Smooth muscle cell of the brain vasculature (primary cell): ENCODE data around the gene ZNF22.

ENCODE experiments used
- DNase-seq: peaks from one replicate; pipeline ENCODE4 v3.0.0-alpha.2; 2012; ENCODE audit warnings: low read depth, low spot score

ZNF22 gene

GRCh38 chr10:44977287-44978212 is 23.2 kb upstream of the ZNF22 start:
- no peak for DNase-seq

- DNase-seq, result no peak
Measured at GRCh38 chr10:44978213-44978569, 22.5 kb upstream of the ZNF22 start.

DNA sequence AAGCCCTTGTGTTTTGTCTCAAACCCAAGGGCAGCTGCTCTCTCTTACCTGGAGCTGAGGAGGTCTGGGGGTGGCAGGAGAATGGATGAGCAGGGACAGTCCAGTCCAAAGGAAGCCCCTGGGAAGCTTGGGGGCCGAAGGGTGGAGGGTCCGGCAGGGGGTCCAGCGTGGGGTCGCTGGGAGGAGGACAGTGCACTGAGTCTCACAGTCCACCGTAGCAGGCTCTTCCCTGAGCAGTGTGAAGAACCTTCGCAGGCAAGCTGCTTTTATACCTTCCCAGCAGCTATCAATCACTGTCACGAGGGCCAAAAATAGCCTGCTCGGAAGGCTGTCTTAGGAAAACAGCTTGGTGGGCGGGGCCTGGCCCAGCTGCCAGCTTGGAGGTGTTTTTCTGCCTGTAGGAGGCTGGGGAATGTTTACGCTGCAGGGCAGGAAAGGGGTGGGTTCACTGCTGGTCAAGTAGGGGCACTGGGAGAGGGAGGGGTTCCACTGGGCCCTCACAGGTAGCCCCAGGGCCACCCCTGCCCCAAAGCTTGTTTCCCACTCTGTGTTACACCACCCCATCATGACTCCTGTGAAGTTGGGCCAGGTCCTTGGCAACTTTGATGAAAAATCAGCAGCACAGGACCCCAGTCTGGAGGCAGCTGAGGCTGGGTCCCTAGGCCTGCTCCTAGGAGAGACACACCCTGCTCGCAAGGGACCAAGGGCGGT is 22.0 kb upstream of the ZNF22 start, which contains the start of gene DEPP1:
Gene DEPP1, minus strand, starts transcription at position 240 of the 711 bp plus-strand sequence. CDS start 779 bp downstream, outside the sequence.
- no peak for DNase-seq

DNA sequence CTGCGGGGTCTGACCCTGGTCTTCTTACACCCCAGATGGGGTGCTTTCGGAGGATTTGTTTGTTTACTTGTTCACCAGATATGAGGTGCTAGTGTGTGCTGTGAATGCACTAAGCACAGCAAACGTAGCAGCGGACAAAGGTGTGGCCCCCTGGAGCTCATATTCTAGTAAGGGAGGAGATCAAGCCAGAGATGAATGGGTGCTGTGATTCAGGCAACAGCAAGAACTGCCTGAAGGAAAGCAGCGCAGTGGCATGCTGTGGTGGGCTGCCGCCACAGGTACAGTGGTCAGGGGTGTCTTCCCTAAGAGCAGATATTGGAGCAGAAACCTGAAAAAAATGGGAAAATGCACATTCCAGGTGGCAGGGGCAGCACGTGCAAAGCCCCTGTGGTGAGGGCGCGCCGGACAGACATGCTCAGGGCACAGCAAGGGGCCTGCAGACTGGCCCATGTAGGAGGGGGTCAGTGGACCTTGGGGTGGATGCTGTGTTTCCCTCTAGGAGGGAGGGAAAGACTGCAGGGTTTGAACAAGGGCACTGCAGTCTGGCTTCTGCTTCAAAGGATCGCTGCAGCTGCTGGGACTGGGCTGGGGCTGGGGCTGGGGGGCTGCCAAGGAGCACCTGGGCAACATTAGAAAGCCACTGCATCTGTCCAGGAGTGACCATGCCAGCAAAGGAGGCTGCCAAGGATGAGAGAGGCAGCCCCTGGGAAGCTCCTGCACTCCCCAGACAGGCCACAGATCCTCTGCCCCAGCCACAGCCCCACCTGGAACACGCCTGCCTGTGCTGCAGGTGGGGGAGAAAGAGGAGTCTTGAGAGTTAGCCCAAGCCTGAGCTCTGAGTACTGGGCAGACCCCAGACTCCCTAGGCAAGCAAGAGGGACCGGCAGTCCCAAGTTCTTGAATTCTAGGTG is 21.2 kb upstream of the ZNF22 start:
- no peak for DNase-seq

- no peak for DNase-seq
Measured at GRCh38 chr10:44980309-44981171, 20.2 kb upstream of the ZNF22 start.

GRCh38 chr10:44981172-44982113 is 19.3 kb upstream of the ZNF22 start:
- DNase-seq, result no peak

- DNase-seq, result no peak
Measured at GRCh38 chr10:44982114-44982460, 18.6 kb upstream of the ZNF22 start.

DNA sequence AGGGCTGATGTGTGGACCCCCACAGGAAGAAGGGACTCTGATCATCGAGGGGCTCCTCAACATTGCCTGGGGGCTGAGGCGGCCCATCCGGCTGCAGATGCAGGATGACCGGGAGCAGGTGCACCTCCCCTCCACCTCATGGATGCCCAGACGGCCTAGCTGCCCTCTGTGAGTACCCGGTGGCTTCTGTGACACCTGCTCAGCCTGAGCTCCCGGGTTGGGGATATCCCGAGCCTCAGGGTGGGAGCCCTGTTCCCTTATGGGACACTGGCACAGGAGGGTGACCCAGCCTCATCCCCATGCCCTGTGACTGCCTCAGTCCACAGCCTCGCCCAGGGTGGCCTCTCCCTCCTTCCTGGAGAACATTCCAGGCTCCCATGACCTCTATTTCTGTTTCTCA is 18.2 kb upstream of the ZNF22 start:
- no peak for DNase-seq

DNA sequence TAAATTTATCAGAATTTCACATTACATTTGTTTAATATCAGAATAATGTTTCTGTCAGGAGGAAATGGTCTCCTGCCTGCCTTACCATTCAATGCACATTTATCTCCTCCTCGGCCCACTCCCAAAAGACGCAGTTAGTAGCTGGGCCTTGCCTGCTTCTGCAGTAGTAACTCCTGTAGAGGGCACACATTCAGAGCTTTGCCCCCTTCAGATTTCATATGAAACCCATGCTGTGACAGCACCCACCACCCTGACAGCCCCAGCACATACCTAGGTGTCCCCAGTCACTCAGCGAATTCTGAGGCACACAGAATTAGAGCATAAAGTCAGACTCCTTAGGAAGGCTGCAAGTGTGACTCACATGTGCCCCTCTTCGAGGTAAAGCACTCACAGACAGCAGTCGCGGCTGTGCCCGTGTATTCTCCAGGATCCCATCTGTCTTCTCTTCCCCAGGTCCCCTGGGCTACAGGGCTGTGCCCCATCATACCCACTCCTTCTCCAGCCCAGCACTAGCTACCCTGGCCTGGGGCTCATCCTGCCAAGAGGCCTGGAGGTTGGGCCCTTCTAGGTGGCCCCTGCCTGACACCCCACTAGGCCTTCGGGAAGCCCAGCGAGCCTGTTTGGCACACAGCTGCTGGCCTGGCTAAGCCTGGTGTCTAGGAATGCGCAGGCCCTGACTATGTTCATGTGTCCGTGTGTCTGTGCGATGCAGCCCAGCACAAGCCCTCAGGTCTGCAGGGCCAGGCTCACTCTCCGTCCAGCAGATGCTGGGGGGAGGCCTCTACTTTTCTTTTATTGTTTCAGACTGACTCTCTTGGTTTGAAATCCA is 17.4 kb upstream of the ZNF22 start:
- DNase-seq, result no peak

- no peak for DNase-seq
Measured at GRCh38 chr10:44983895-44984278, 16.8 kb upstream of the ZNF22 start.

DNA sequence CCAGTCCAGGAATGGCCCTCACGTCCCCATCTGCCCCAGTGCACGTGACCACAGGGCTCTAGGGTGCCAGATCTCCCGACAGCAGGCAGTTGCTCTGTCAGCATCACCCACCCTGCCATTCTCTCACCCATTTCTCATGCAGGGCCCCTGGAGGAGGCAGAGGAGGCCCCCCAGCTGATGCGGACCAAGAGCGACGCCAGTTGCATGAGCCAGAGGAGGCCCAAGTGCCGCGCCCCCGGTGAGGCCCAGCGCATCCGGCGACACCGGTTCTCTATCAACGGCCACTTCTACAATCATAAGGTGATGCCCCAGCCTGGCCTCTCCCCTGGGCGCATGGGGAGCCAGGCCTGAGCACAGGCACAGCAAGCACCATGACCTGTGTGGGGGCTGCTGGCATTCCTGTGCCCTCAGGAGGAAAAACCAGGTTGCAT is 16.0 kb upstream of the ZNF22 start:
- no peak for DNase-seq

DNA sequence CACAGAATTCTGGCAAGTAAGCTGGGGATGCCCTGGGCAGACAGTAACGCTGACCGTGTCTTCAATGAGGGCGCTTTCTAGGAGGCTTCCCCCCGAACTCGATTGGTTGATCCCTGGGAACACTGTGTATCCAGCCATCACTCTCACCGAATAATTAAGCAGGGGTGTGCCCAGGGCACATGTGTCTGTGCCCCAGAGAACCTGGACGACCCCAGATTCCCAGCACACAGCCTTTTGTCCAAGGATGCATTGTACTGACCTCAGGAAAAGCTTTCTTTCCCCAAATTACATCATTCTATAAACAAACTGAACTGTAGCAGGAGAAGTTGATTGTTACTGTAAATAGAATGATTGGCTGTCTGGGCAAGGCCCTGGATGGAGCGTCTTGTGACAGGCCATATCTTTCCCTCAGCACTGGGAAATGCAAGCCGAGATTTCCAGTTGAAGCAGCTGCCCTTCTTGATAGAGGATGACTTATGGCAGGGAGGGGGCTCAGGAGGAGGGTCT is 15.5 kb upstream of the ZNF22 start:
- no peak for DNase-seq

DNA sequence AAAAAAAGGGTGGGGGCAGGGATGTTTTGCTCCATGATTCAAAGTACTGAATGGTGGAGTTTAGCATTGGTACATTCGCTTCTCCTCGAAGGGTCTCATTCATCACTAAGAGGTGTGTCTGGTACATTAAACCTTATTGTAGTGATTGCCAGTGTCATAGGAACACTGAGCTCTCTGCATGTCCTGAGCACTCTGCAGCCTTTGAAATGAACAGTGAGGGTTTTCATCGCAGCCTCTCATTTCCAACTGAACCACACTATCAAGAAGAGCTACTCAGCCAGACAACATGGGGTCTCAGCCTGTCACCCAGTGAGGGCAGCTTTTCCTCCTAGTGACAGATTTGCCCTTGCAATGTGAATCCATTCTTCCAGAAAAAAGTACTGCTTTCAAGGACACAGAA is 14.5 kb upstream of the ZNF22 start:
- DNase-seq, result no peak

GRCh38 chr10:44986670-44987069 is 14.1 kb upstream of the ZNF22 start:
- no peak for DNase-seq

DNA sequence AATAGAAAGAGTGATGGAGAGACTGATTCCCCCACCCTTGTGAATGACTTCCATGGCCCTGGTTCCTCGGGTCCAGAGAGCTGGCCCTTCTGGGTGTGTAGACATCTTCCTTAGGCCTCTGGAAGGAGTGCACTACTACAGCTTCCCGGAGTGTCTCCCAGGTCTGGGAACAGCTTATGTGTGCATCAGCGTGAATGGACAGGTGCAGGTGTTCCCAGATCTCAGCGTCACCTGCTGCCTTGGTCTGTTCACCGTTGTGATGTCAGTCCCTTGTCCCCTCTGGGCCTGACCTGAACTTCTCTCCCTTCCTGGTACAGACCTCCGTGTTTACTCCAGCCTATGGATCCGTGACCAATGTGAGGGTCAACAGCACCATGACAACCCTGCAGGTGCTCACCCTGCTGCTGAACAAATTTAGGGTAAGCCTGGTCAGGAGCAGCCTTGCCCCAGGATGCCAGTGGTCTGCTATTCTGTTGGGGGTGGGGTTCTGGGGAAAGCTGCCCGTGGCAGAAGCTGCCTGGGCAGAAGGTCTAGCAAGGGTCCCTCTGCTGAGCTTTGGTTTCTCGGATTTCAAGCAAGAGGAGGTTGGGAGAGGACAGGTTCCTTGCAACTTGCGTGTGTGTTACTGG is 11.7 kb upstream of the ZNF22 start:
- DNase-seq, result no peak

- DNase-seq, result no peak
Measured at GRCh38 chr10:44989597-44990301, 11.0 kb upstream of the ZNF22 start.

- no peak for DNase-seq
Measured at GRCh38 chr10:44990302-44990655, 10.4 kb upstream of the ZNF22 start.

DNA sequence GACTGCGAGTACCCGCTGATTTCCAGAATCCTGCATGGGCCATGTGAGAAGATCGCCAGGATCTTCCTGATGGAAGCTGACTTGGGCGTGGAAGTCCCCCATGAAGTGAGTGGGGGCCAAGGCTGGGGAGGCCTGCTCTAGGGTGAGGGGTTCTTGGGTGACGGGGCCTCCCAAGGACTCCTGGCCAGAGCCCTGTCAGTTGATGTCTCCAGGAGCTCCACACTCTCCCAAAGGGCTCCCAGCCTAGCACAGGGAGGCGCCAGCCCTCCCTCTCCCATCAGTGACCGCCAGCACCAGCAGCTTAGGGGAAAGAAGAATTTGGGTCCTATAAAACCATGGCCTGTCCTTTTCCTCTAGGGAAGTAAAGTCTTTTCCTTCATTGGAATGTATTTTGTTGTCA is 9.8 kb upstream of the ZNF22 start:
- no peak for DNase-seq
